NB4 (cell line): ENCODE results near the gene IRAK1.

Source experiments
- CTCF ChIP-seq: IDR thresholded peaks from one replicate; pipeline ENCODE4 v1.5.1; 2012; ENCODE audit warnings: low read depth, low read length
- POLR2A ChIP-seq: IDR thresholded peaks from 2 replicates; pipeline ENCODE4 v1.6.1; 2011; ENCODE audit warnings: mild to moderate bottlenecking; ENCODE audit not compliant: insufficient read length; ENCODE audit errors: extremely low read depth
- TF ChIP-seq, protein P1 (sequence below): IDR thresholded peaks from 2 replicates; pipeline ENCODE4 v1.6.1; 2011; ENCODE audit warnings: low read depth, low read length

- TF ChIP-seq CTCF, result no peak
- TF ChIP-seq, protein P1, sequence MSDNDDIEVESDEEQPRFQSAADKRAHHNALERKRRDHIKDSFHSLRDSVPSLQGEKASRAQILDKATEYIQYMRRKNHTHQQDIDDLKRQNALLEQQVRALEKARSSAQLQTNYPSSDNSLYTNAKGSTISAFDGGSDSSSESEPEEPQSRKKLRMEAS, result no peak
- TF ChIP-seq POLR2A, result no peak
Observed at GRCh38 chrX:154023276-154024000, 3.7 kb upstream of the IRAK1 start.
